GM21381 (cell line): ENCODE results near the gene IQCE.

Experiments used
- ATAC-seq: cut with Tn5 transposase; IDR thresholded peaks from one replicate; pipeline ENCODE4 v1.9.1; 2021; ENCODE audit warnings: mild to moderate bottlenecking, moderate library complexity; ENCODE audit not compliant: unreplicated experiment

IQCE gene

GRCh38 chr7:2558629-2559282 is at the start of gene IQCE:
TSS of gene IQCE (plus strand) at chr7:2558979. CDS start at chr7:2559182, 203 bp downstream.
- ATAC-seq, result peak; percentile 57

GRCh38 chr7:2509298-2509906 is 49.4 kb upstream of the IQCE start:
- ATAC-seq, result no peak

- ATAC-seq, result no peak
Measured at GRCh38 chr7:2510130-2510776, 48.5 kb upstream of the IQCE start.

- ATAC-seq, result no peak
Measured at GRCh38 chr7:2510909-2511768, 47.6 kb upstream of the IQCE start.

- ATAC-seq, result no peak
Measured at GRCh38 chr7:2511769-2512168, 47.0 kb upstream of the IQCE start.

GRCh38 chr7:2512179-2512661 is 46.6 kb upstream of the IQCE start:
- ATAC-seq, result no peak

- ATAC-seq, result no peak
Measured at GRCh38 chr7:2512713-2513112, 46.1 kb upstream of the IQCE start.

- no peak for ATAC-seq
Measured at GRCh38 chr7:2513702-2514101, 45.1 kb upstream of the IQCE start.

GRCh38 chr7:2514473-2515423 is 44.0 kb upstream of the IQCE start:
- ATAC-seq, result no peak

- no peak for ATAC-seq
Measured at GRCh38 chr7:2515424-2516193, 43.2 kb upstream of the IQCE start.

GRCh38 chr7:2516194-2516555 is 42.6 kb upstream of the IQCE start:
- ATAC-seq, result no peak

GRCh38 chr7:2517026-2517425 is 41.8 kb upstream of the IQCE start:
- ATAC-seq, result no peak

- no peak for ATAC-seq
Measured at GRCh38 chr7:2517678-2518507, 40.9 kb upstream of the IQCE start.

GRCh38 chr7:2518737-2519118 is 40.1 kb upstream of the IQCE start:
- ATAC-seq, result no peak

GRCh38 chr7:2519119-2519930 is 39.5 kb upstream of the IQCE start, which contains the start of gene LFNG:
TSS of gene LFNG (plus strand) at chr7:2519774. CDS start at chr7:2519862, 88 bp downstream.
- peak; percentile 84 for ATAC-seq

- no peak for ATAC-seq
Measured at GRCh38 chr7:2520131-2520760, 38.5 kb upstream of the IQCE start.

- ATAC-seq, result no peak
Measured at GRCh38 chr7:2520761-2521290, 38.0 kb upstream of the IQCE start.
